GM18520 (cell line): ENCODE data around the gene CBLN4.

Experiments
- ATAC-seq: cut with Tn5 transposase; IDR thresholded peaks from one replicate; pipeline ENCODE4 v1.9.1; 2021; ENCODE audit not compliant: unreplicated experiment

CBLN4 gene

GRCh38 chr20:55947701-55948100 is 57.6 kb downstream of the CBLN4 start:
- no peak for ATAC-seq
